Breast epithelium (tissue), 3 donors: Measurements from ENCODE around the gene WWOX.

ENCODE experiments used
- POLR2A ChIP-seq: fragments of 450-650 bp; IDR thresholded peaks from one replicate; pipeline ENCODE4 v1.6.1; 2016; ENCODE audit warnings: antibody characterized with exemption, mild to moderate bottlenecking, moderate library complexity
- TF ChIP-seq, protein P1 (sequence below), 3 donors: fragments of 450-650 bp; IDR thresholded peaks; one replicate each; pipeline ENCODE4 v1.5.1; 2016 to 2017; ENCODE audit warnings: antibody characterized with exemption in 3 of 3, mild to moderate bottlenecking in 3 of 3, moderate library complexity in 3 of 3

DNA sequence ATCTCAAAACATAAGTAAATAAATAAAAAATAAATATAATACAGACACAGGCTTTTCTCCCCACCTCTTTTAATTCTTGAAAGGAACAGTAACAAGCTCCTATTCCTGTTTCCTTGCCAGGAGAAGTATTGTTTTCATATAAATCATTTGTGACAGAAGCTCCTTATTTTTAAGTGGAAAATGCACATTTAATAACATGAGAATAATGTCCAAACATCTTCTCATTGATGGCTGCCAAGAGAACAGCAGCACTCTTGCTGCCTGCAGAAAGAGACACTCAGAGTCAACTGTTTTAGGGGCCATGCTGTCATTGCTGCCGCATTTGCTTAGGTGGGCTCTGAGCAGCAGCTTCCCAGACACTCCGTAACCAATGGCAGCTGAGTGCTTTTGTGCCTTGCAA lies 580.1 kb downstream of the WWOX start:
- TF ChIP-seq, protein P1, sequence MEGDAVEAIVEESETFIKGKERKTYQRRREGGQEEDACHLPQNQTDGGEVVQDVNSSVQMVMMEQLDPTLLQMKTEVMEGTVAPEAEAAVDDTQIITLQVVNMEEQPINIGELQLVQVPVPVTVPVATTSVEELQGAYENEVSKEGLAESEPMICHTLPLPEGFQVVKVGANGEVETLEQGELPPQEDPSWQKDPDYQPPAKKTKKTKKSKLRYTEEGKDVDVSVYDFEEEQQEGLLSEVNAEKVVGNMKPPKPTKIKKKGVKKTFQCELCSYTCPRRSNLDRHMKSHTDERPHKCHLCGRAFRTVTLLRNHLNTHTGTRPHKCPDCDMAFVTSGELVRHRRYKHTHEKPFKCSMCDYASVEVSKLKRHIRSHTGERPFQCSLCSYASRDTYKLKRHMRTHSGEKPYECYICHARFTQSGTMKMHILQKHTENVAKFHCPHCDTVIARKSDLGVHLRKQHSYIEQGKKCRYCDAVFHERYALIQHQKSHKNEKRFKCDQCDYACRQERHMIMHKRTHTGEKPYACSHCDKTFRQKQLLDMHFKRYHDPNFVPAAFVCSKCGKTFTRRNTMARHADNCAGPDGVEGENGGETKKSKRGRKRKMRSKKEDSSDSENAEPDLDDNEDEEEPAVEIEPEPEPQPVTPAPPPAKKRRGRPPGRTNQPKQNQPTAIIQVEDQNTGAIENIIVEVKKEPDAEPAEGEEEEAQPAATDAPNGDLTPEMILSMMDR (IDR thresholded peaks at IDR 0.05) = no peak
- TF ChIP-seq POLR2A = no peak
